SK-N-SH (cell line): ENCODE measurements around the gene ACACB.

ENCODE experiments used
- GABPA ChIP-seq: IDR thresholded peaks from 2 replicates; pipeline ENCODE4 v1.4.0; 2012; ENCODE audit warnings: low read depth, mild to moderate bottlenecking
- JUND ChIP-seq: IDR thresholded peaks from 2 replicates; pipeline ENCODE4 v1.4.0; 2012
- MEF2A ChIP-seq: IDR thresholded peaks from 2 replicates; pipeline ENCODE4 v1.4.0; 2012; ENCODE audit warnings: low read depth, borderline replicate concordance
- RAD21 ChIP-seq: IDR thresholded peaks from 2 replicates; pipeline ENCODE4 v1.6.1; 2012; ENCODE audit warnings: mild to moderate bottlenecking, low read length
- RXRA ChIP-seq: IDR thresholded peaks from 2 replicates; pipeline ENCODE4 v1.4.0; 2012; ENCODE audit warnings: low read depth, mild to moderate bottlenecking, borderline replicate concordance
- TAF1 ChIP-seq: IDR thresholded peaks from 2 replicates; pipeline ENCODE4 v1.6.1; 2012; ENCODE audit warnings: low read depth, mild to moderate bottlenecking, low read length, moderate library complexity, borderline replicate concordance
- TF ChIP-seq, protein P1 (sequence below): fragments of 200-600 bp; sonication (generic); IDR thresholded peaks from 2 replicates; pipeline ENCODE4 v1.6.1; 2017; ENCODE audit warnings: antibody characterized with exemption, mild to moderate bottlenecking, moderate library complexity
- TF ChIP-seq, protein P2 (sequence below): IDR thresholded peaks from 2 replicates; pipeline ENCODE4; 2012
- TF ChIP-seq, protein P3 (sequence below): fragments of 150-350 bp; IDR thresholded peaks from 2 replicates; pipeline ENCODE4 v1.6.1; 2017; ENCODE audit warnings: antibody characterized with exemption, low read length, low read depth, borderline replicate concordance

DNA sequence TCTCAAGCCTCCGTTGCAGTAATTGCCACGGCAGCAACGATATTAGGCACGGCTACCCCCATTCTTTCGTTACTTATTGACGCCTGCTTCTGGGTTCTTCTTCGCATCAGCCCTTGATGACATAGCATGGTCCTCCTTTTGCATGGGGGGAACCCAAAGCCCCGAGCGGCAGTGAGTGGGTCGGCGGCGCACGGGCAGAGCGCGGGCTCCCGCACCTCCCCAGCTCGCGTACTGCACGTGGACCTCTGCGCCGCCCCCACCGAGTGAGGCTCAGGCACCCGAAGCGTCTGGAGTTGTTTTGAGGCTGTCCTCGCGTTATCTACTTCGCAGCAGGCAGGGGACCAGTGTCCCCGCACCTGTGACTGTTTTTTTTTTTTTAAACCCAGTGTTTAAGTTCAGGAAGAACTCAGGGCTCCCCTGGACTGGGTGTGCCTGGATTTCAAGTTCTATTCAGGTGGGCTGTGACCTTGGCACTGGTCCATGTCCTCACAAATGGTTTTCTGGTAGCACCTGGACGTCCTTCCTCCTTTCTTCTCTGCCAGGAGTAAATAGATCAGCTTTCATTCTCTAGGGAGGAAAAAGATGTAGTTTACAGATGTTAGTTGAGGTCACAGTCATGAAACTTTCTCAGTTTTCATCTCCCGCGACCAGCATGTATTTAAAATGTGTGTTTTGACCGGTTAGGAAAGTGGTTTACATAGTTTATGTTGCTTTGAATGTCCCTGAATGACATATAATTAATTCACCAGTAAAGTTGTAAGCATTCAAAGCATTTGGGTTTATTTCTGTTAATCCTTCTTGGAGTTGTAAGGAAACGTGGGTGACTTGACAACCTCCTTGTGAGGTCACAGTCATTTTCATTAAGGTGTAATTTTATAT lies 194.1 kb downstream of the ACACB start:
- TF ChIP-seq, protein P1, sequence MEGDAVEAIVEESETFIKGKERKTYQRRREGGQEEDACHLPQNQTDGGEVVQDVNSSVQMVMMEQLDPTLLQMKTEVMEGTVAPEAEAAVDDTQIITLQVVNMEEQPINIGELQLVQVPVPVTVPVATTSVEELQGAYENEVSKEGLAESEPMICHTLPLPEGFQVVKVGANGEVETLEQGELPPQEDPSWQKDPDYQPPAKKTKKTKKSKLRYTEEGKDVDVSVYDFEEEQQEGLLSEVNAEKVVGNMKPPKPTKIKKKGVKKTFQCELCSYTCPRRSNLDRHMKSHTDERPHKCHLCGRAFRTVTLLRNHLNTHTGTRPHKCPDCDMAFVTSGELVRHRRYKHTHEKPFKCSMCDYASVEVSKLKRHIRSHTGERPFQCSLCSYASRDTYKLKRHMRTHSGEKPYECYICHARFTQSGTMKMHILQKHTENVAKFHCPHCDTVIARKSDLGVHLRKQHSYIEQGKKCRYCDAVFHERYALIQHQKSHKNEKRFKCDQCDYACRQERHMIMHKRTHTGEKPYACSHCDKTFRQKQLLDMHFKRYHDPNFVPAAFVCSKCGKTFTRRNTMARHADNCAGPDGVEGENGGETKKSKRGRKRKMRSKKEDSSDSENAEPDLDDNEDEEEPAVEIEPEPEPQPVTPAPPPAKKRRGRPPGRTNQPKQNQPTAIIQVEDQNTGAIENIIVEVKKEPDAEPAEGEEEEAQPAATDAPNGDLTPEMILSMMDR = no peak
- TF ChIP-seq GABPA (no peak), JUND (no peak), RXRA (no peak), TAF1 (no peak), RAD21 (no peak), MEF2A (no peak)
- TF ChIP-seq, protein P2, sequence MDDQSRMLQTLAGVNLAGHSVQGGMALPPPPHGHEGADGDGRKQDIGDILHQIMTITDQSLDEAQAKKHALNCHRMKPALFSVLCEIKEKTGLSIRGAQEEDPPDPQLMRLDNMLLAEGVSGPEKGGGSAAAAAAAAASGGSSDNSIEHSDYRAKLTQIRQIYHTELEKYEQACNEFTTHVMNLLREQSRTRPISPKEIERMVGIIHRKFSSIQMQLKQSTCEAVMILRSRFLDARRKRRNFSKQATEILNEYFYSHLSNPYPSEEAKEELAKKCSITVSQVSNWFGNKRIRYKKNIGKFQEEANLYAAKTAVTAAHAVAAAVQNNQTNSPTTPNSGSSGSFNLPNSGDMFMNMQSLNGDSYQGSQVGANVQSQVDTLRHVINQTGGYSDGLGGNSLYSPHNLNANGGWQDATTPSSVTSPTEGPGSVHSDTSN = no peak
- TF ChIP-seq, protein P3, sequence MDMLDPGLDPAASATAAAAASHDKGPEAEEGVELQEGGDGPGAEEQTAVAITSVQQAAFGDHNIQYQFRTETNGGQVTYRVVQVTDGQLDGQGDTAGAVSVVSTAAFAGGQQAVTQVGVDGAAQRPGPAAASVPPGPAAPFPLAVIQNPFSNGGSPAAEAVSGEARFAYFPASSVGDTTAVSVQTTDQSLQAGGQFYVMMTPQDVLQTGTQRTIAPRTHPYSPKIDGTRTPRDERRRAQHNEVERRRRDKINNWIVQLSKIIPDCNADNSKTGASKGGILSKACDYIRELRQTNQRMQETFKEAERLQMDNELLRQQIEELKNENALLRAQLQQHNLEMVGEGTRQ = no peak
